RPMI7951 (cell line): Measurements from ENCODE around the gene BCL11A. TPM values are rescaled to one million over a fixed set of nuclear protein-coding genes. Genes with fewer than 3 reads are reported as not detected.

ENCODE experiments used
- DNase-seq: peaks from one replicate; pipeline ENCODE4 v3.0.0-alpha.2; 2012; ENCODE audit warnings: low read depth
- total RNA-seq: library from RNA; depleted of rRNA; stranded (reverse); fragments of >200 nt; shearing (Covaris generic); gene quantifications from 2 replicates; pipeline ENCODE4 v1.2.3, GENCODE V29; 2014

The BCL11A gene
- total RNA-seq, 1 experiment from 2014 or later, result under 0.01 TPM

- DNase-seq, result no peak
These were observed 46.1 kb downstream of the BCL11A start for GRCh38 chr2:60507211-60507965.

GRCh38 chr2:60505880-60506260 lies 47.6 kb downstream of the BCL11A start:
- DNase-seq, result no peak

- no peak for DNase-seq
These were observed 48.1 kb downstream of the BCL11A start for GRCh38 chr2:60505240-60505879.

- no peak for DNase-seq
These were observed 49.4 kb downstream of the BCL11A start for GRCh38 chr2:60504049-60504448.

GRCh38 chr2:60502144-60502543 lies 51.3 kb downstream of the BCL11A start:
- no peak for DNase-seq

GRCh38 chr2:60500861-60501260 lies 52.6 kb downstream of the BCL11A start:
- DNase-seq, result no peak

GRCh38 chr2:60499651-60500265 lies 53.7 kb downstream of the BCL11A start:
- no peak for DNase-seq

- no peak for DNase-seq
These were observed 54.5 kb downstream of the BCL11A start for GRCh38 chr2:60498816-60499429.

GRCh38 chr2:60498127-60498815 lies 55.2 kb downstream of the BCL11A start:
- DNase-seq, result no peak

GRCh38 chr2:60497500-60497899 lies 56.0 kb downstream of the BCL11A start:
- no peak for DNase-seq

- no peak for DNase-seq
These were observed 56.5 kb downstream of the BCL11A start for GRCh38 chr2:60496956-60497355.

- no peak for DNase-seq
These were observed 57.0 kb downstream of the BCL11A start for GRCh38 chr2:60496475-60496874.

- no peak for DNase-seq
These were observed 58.3 kb downstream of the BCL11A start for GRCh38 chr2:60495041-60495625.

GRCh38 chr2:60493804-60494387 lies 59.6 kb downstream of the BCL11A start:
- DNase-seq, result no peak

GRCh38 chr2:60492548-60492947 lies 60.9 kb downstream of the BCL11A start:
- no peak for DNase-seq

- DNase-seq, result no peak
These were observed 62.6 kb downstream of the BCL11A start for GRCh38 chr2:60490848-60491247.

- no peak for DNase-seq
These were observed 63.0 kb downstream of the BCL11A start for GRCh38 chr2:60490441-60490840.

- no peak for DNase-seq
These were observed 64.2 kb downstream of the BCL11A start for GRCh38 chr2:60489289-60489688.

- no peak for DNase-seq
These were observed 65.2 kb downstream of the BCL11A start for GRCh38 chr2:60488291-60488690.

- DNase-seq, result no peak
These were observed 66.3 kb downstream of the BCL11A start for GRCh38 chr2:60487174-60487573.

GRCh38 chr2:60486551-60486950 lies 66.9 kb downstream of the BCL11A start:
- no peak for DNase-seq
